Right lobe of liver (tissue), 4 donors: ENCODE data around the gene TNS3.

ENCODE experiments used
- POLR2A ChIP-seq: fragments of 450-650 bp; IDR thresholded peaks from one replicate; pipeline ENCODE4 v1.6.1; 2017; ENCODE audit warnings: antibody characterized with exemption, mild to moderate bottlenecking
- TF ChIP-seq, protein P1 (sequence below), 4 donors: fragments of 200-600 bp in 3 of 4; fragments of 450-650 bp in 1 of 4; IDR thresholded peaks; one replicate each; pipeline versions ENCODE4 v1.5.1 to v1.8.0; 2016 to 2022; ENCODE audit warnings: antibody characterized with exemption in 4 of 4, mild to moderate bottlenecking in 2 of 4
- donor health status: DM: no; HTN: no; CAD: no.
- donor health status: DM: no; HTN: no; CAD: no.
- donor health status: DM: no; HTN: yes; CAD: no.

- TF ChIP-seq POLR2A, result no peak
- TF ChIP-seq, protein P1, sequence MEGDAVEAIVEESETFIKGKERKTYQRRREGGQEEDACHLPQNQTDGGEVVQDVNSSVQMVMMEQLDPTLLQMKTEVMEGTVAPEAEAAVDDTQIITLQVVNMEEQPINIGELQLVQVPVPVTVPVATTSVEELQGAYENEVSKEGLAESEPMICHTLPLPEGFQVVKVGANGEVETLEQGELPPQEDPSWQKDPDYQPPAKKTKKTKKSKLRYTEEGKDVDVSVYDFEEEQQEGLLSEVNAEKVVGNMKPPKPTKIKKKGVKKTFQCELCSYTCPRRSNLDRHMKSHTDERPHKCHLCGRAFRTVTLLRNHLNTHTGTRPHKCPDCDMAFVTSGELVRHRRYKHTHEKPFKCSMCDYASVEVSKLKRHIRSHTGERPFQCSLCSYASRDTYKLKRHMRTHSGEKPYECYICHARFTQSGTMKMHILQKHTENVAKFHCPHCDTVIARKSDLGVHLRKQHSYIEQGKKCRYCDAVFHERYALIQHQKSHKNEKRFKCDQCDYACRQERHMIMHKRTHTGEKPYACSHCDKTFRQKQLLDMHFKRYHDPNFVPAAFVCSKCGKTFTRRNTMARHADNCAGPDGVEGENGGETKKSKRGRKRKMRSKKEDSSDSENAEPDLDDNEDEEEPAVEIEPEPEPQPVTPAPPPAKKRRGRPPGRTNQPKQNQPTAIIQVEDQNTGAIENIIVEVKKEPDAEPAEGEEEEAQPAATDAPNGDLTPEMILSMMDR (IDR thresholded peaks at IDR 0.05), result no peak
Measured at GRCh38 chr7:47332213-47332612, 249.7 kb downstream of the TNS3 start.
